Fibroblast of mammary gland (primary cell): Measurements from ENCODE around the gene BLTP1.

Experiments
- DNase-seq: peaks from one replicate; pipeline ENCODE4 v3.0.0-alpha.2; 2010; ENCODE audit warnings: low read depth
- H3K4me3 ChIP-seq: 2 replicates; pipeline ENCODE4 v1.5.1; 2011; ENCODE audit warnings: low read depth, mild to moderate bottlenecking, low read length, moderate library complexity; ENCODE audit not compliant: control insufficient read depth
- CTCF ChIP-seq: conservative IDR thresholded peaks from 2 replicates; pipeline ENCODE4 v1.5.1; 2011; ENCODE audit warnings: low read depth, low read length, inconsistent platforms; ENCODE audit not compliant: control insufficient read depth, insufficient read depth

Gene BLTP1

GRCh38 chr4:122121593-122121992, 30.5 kb upstream of the BLTP1 start:
- TF ChIP-seq CTCF = no peak
- H3K4me3 ChIP-seq = no peak overlapping the region
- no peak for DNase-seq

GRCh38 chr4:122122083-122122482, 30.0 kb upstream of the BLTP1 start:
- TF ChIP-seq CTCF = no peak
- DNase-seq = no peak
- H3K4me3 ChIP-seq = no peak overlapping the region

- DNase-seq = no peak
- no peak overlapping the region for H3K4me3 ChIP-seq
- TF ChIP-seq CTCF = no peak
Observed at GRCh38 chr4:122129061-122129460, 23.1 kb upstream of the BLTP1 start.

DNA sequence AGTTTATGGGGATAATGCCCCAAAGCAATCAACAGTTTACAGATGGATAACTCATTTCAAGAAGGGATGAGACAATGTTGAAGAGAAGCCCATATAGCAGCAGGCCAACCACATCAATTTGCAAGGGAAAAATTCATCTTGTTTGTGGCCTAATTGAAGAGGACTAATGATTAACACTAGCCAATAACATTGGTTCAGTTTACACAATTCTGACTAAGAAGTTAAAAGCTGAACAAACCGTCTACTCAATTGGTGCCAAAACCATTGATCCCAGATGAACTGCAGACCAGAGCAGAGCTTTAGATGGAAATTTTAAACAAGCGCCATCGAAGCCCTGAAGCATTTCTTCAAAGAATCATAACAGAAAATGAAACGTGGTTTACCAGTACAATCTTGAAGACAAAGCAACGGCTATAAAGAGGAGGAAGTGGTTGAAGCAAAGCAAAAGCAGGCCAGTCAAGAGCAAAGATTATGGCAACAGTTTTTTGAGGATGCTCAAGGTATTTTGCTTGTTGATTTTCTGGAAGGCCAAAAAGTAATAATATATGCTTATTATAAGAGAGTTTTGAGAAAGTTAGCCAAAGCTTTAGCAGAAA, 20.5 kb upstream of the BLTP1 start:
- TF ChIP-seq CTCF = no peak
- DNase-seq = no peak
- H3K4me3 ChIP-seq = no peak overlapping the region

GRCh38 chr4:122132891-122133290, 19.2 kb upstream of the BLTP1 start:
- no peak for DNase-seq
- H3K4me3 ChIP-seq = no peak overlapping the region
- no peak for TF ChIP-seq CTCF

- no peak overlapping the region for H3K4me3 ChIP-seq
- no peak for TF ChIP-seq CTCF
- DNase-seq = no peak
Observed at GRCh38 chr4:122139139-122139538, 13.0 kb upstream of the BLTP1 start.

DNA sequence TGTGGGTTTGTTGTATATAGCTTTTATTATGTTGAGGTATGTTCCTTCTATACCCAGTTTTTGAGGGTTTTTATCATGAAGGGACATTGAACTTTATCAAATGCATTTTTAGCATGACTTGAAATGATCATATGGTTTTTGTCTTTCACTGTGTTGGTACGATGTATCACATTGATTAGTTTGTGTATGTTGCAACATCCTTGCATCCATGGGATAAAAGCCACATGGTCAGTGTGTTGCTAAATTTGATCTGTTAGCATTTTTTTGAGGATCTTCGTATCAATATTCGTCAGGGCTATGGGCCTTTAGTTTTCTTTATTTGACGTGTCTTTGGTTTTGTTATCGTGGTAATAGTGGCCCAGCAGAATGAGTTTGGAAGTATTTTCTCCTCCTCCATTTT, 11.3 kb upstream of the BLTP1 start:
- no peak for DNase-seq
- TF ChIP-seq CTCF = no peak
- H3K4me3 ChIP-seq = no peak overlapping the region
